ENCODE measurements around the gene ZG16. TPM values are rescaled to one million over a fixed set of nuclear protein-coding genes. Genes with fewer than 3 reads are reported as not detected.
A peak's percentile ranks its signal among the peaks of the same experiment; 100 is the strongest.

Gene ZG16
- total RNA-seq, 5 donors from 2014 or later (not counting 1 experiment from before 2014, with no cell fraction given) = 0.09 to 0.15 TPM; not detected in 3

DNA sequence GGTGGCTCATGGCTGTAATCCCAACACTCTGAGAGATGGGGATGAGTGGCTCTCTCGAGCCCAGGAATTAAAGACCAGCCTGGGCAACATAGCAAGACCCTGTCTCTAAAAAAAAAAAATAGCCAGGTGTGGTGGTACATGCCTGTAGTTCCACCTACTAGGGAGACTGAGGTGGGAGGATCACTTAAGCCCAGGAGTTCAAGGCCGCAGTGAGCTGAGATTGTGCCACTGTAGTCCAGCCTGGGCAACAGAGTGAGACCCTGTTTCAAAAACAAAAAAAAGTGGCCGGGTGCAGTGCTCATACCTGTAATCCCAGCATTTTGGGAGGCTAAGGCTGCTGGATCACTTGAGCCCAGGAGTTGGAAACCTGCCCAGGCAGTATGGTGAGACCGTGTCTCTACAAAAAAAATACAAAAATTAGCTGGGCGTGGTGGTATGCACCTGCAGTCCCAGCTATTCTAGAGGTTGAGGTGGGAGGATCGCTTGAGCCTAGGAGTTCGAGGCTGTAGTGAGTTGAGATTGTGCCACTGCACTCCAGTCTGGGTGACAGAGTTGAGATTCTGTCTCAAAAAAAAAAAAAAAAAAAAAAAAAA lies 35.3 kb upstream of the ZG16 start:
- POLR2A ChIA-PET = interaction anchor here (0.6 to 0.7 kb wide), 3 partner anchors 62 to 266 kb away, joined by 3 to 6 read pairs (median 3); no protein-coding TSS in a partner anchor
- Histone ChIP-seq H3K4me3 (ENCODE audit: control insufficient read depth in 1 of 2, extremely low read depth in 1 of 2, low read length in 1 of 2) (peak overlapping the region; percentile 80 to 94), H3K4me1 (ENCODE audit: control insufficient read depth in 1 of 2, extremely low read depth in 1 of 2, insufficient read depth in 2 of 2, low read length in 2 of 2) (peaks cover 63 to 86% of the 10 kb centered on the region in 2 experiments), H3K27ac (ENCODE audit: low read length) (peak overlapping the region; percentile 98), H3K36me3 (ENCODE audit: control insufficient read depth in 2 of 2, extremely low read depth in 1 of 2, insufficient read depth in 1 of 2, low read length in 1 of 2) (peaks cover 12 to 41% of the 10 kb centered on the region in 2 donors), H3K9me3 (no peaks in the 10 kb centered on the region), H3K27me3 (replicated peaks in 1 of 2; ENCODE audit: control insufficient read depth in 2 of 2, extremely low read depth in 1 of 2, insufficient read depth in 2 of 2, low read length in 1 of 2) (no peaks in the 10 kb centered on the region)
- Mint-ChIP-seq H3K4me1 (peaks cover 80 to 87% (median 86%) of the 10 kb centered on the region in 3 donors), H3K4me3 (peak overlapping the region; percentile 85 to 98 (median 98)), H3K36me3 (peaks cover 53% of the 10 kb centered on the region), H3K27ac (peak overlapping the region; percentile 92 to 94), H3K27me3 (peaks cover 0 to 2% of the 10 kb centered on the region in 2 donors), H3K9me3 (no peaks in the 10 kb centered on the region)
- DNase-seq = peak in 1 of 35 experiments; percentile 20
- CTCF ChIA-PET = interaction anchor here in 1 of 2 donors (0.7 kb wide), 1 partner anchor 18 kb away, joined by 4 read pairs; no protein-coding TSS in a partner anchor
- 83% methylated on average over 4 of the region's 7 CpGs for WGBS (ENCODE audit: insufficient coverage)
- no peak for ATAC-seq (replicated peaks in 1 of 4)

- Mint-ChIP-seq H3K27ac (peak overlapping the region; percentile 92 to 94), H3K27me3 (peaks cover 0 to 2% of the 10 kb centered on the region in 2 donors), H3K4me1 (peaks cover 77 to 84% (median 80%) of the 10 kb centered on the region in 3 donors), H3K9me3 (no peaks in the 10 kb centered on the region), H3K36me3 (peaks cover 55% of the 10 kb centered on the region), H3K4me3 (peak overlapping the region; percentile 85 to 98 (median 98))
- DNase-seq = no peak
- no peak for ATAC-seq (replicated peaks in 1 of 4)
- H3K9me3 ChIP-seq = no peaks in the 10 kb centered on the region
- no peaks in the 10 kb centered on the region for H3K27me3 ChIP-seq (replicated peaks in 1 of 2; ENCODE audit: control insufficient read depth in 2 of 2, extremely low read depth in 1 of 2, insufficient read depth in 2 of 2, low read length in 1 of 2)
- H3K4me3 ChIP-seq (ENCODE audit: control insufficient read depth in 1 of 2, extremely low read depth in 1 of 2, low read length in 1 of 2) = peak overlapping the region; percentile 80 to 94
- peaks cover 12 to 45% of the 10 kb centered on the region in 2 donors for H3K36me3 ChIP-seq (ENCODE audit: control insufficient read depth in 2 of 2, extremely low read depth in 1 of 2, insufficient read depth in 1 of 2, low read length in 1 of 2)
- H3K27ac ChIP-seq (ENCODE audit: low read length) = peak overlapping the region; percentile 98
- CTCF ChIA-PET = no interaction called here
- POLR2A ChIA-PET = interaction anchor here in 1 of 2 donors (0.6 kb wide), 1 partner anchor 62 kb away, joined by 3 read pairs; no protein-coding TSS in a partner anchor
- H3K4me1 ChIP-seq (ENCODE audit: control insufficient read depth in 1 of 2, extremely low read depth in 1 of 2, insufficient read depth in 2 of 2, low read length in 2 of 2) = peaks cover 61 to 86% of the 10 kb centered on the region in 2 experiments
- no CpG with 5 or more reads among the region's 5 CpGs for WGBS (ENCODE audit: insufficient coverage)
These were observed 34.6 kb upstream of the ZG16 start for GRCh38 chr16:29743475-29743826.

GRCh38 chr16:29743827-29744531 lies 34.1 kb upstream of the ZG16 start:
- POLR2A ChIA-PET = interaction anchor here in 1 of 2 donors (0.6 to 0.7 kb wide), 2 partner anchors 64 to 67 kb away, joined by 3 read pairs; no protein-coding TSS in a partner anchor
- Mint-ChIP-seq H3K27ac (peak overlapping the region; percentile 92 to 99), H3K9me3 (no peaks in the 10 kb centered on the region), H3K36me3 (peaks cover 60% of the 10 kb centered on the region), H3K27me3 (peaks cover 0 to 2% of the 10 kb centered on the region in 2 donors), H3K4me3 (peak overlapping the region; percentile 98 to 99 (median 98)), H3K4me1 (peaks cover 77 to 84% (median 78%) of the 10 kb centered on the region in 3 donors)
- Histone ChIP-seq H3K4me3 (ENCODE audit: control insufficient read depth in 1 of 2, extremely low read depth in 1 of 2, low read length in 1 of 2) (peak overlapping the region; percentile 80 to 94), H3K36me3 (ENCODE audit: control insufficient read depth in 2 of 2, extremely low read depth in 1 of 2, insufficient read depth in 1 of 2, low read length in 1 of 2) (peaks cover 12 to 49% of the 10 kb centered on the region in 2 donors), H3K4me1 (ENCODE audit: control insufficient read depth in 1 of 2, extremely low read depth in 1 of 2, insufficient read depth in 2 of 2, low read length in 2 of 2) (peaks cover 59 to 86% of the 10 kb centered on the region in 2 experiments), H3K27me3 (replicated peaks in 1 of 2; ENCODE audit: control insufficient read depth in 2 of 2, extremely low read depth in 1 of 2, insufficient read depth in 2 of 2, low read length in 1 of 2) (no peaks in the 10 kb centered on the region), H3K9me3 (no peaks in the 10 kb centered on the region), H3K27ac (ENCODE audit: low read length) (peak overlapping the region; percentile 98)
- DNase-seq (peak in 31 of 35 experiments; percentile 17 to 68 (median 42)), ATAC-seq (replicated peaks in 1 of 4) (peak in 3 of 4 experiments; percentile 6 to 13 (median 6))
- CTCF ChIA-PET = interaction anchor here in 1 of 2 donors (3.3 kb wide), 1 partner anchor 46 kb away, joined by 14 read pairs; the partner anchor contains the start of gene KIF22
- 32% methylated on average over 17 of the region's 21 CpGs for WGBS (ENCODE audit: insufficient coverage)

GRCh38 chr16:29744541-29745101 lies 33.4 kb upstream of the ZG16 start:
- H3K36me3 ChIP-seq (ENCODE audit: control insufficient read depth in 2 of 2, extremely low read depth in 1 of 2, insufficient read depth in 1 of 2, low read length in 1 of 2) = peaks cover 12 to 47% of the 10 kb centered on the region in 2 donors
- POLR2A ChIA-PET = interaction anchor here in 1 of 2 donors (0.6 to 0.7 kb wide), 2 partner anchors 63 to 67 kb away, joined by 3 read pairs; no protein-coding TSS in a partner anchor

GRCh38 chr16:29745121-29745852 lies 32.8 kb upstream of the ZG16 start:
- peak overlapping the region; percentile 98 to 99 for H3K27ac Mint-ChIP-seq
- Histone ChIP-seq H3K9me3 (no peaks in the 10 kb centered on the region), H3K4me1 (ENCODE audit: control insufficient read depth in 1 of 2, extremely low read depth in 1 of 2, insufficient read depth in 2 of 2, low read length in 2 of 2) (peaks cover 48 to 80% of the 10 kb centered on the region in 2 experiments), H3K4me3 (ENCODE audit: control insufficient read depth in 1 of 2, extremely low read depth in 1 of 2, low read length in 1 of 2) (peak overlapping the region; percentile 80 to 94), H3K36me3 (ENCODE audit: control insufficient read depth in 2 of 2, extremely low read depth in 1 of 2, insufficient read depth in 1 of 2, low read length in 1 of 2) (peaks cover 12 to 44% of the 10 kb centered on the region in 2 donors), H3K27ac (ENCODE audit: low read length) (peak overlapping the region; percentile 98), H3K27me3 (replicated peaks in 1 of 2; ENCODE audit: control insufficient read depth in 2 of 2, extremely low read depth in 1 of 2, insufficient read depth in 2 of 2, low read length in 1 of 2) (no peaks in the 10 kb centered on the region)
- ChIA-PET CTCF (interaction anchor here in 1 of 2 donors (0.6 to 3.3 kb wide), 4 partner anchors 44 to 71 kb away, joined by 5 to 15 read pairs (median 10); partner anchors contain the start of genes KIF22 and PAGR1), POLR2A (interaction anchor here in 1 of 2 donors (1.0 kb wide), 1 partner anchor 9 kb away, joined by 3 read pairs; no protein-coding TSS in a partner anchor)
- DNase-seq (peak in 33 of 35 experiments; percentile 25 to 70 (median 50)), ATAC-seq (replicated peaks in 1 of 4) (peak; percentile 47 to 71 (median 69))
- under 1% methylated on average over 13 of the region's 16 CpGs for WGBS (ENCODE audit: insufficient coverage)
- peak overlapping the region; percentile 98 to 99 (median 98) for H3K4me3 Mint-ChIP-seq
- H3K36me3 Mint-ChIP-seq = peaks cover 58% of the 10 kb centered on the region
- H3K9me3 Mint-ChIP-seq = no peaks in the 10 kb centered on the region
- peaks cover 70 to 76% (median 71%) of the 10 kb centered on the region in 3 donors for H3K4me1 Mint-ChIP-seq
- peaks cover 0 to 2% of the 10 kb centered on the region in 2 donors for H3K27me3 Mint-ChIP-seq

More at GRCh38 chr16:29744541-29745101, 33.4 kb upstream of the ZG16 start:
- DNase-seq (peak in 4 of 35 experiments; percentile 11 to 40 (median 14)), ATAC-seq (replicated peaks in 1 of 4) (no peak)
- H3K4me1 Mint-ChIP-seq = peaks cover 75 to 80% (median 77%) of the 10 kb centered on the region in 3 donors
- H3K36me3 Mint-ChIP-seq = peaks cover 62% of the 10 kb centered on the region
- Histone ChIP-seq H3K9me3 (no peaks in the 10 kb centered on the region), H3K4me1 (ENCODE audit: control insufficient read depth in 1 of 2, extremely low read depth in 1 of 2, insufficient read depth in 2 of 2, low read length in 2 of 2) (peaks cover 54 to 86% of the 10 kb centered on the region in 2 experiments), H3K27ac (ENCODE audit: low read length) (peak overlapping the region; percentile 98), H3K27me3 (replicated peaks in 1 of 2; ENCODE audit: control insufficient read depth in 2 of 2, extremely low read depth in 1 of 2, insufficient read depth in 2 of 2, low read length in 1 of 2) (no peaks in the 10 kb centered on the region), H3K4me3 (ENCODE audit: control insufficient read depth in 1 of 2, extremely low read depth in 1 of 2, low read length in 1 of 2) (peak overlapping the region; percentile 80 to 94)
- H3K9me3 Mint-ChIP-seq = no peaks in the 10 kb centered on the region
- H3K27ac Mint-ChIP-seq = peak overlapping the region; percentile 98 to 99
- H3K27me3 Mint-ChIP-seq = peaks cover 0 to 2% of the 10 kb centered on the region in 2 donors
- CTCF ChIA-PET = interaction anchor here in 1 of 2 donors (2.2 to 3.3 kb wide), 2 partner anchors 43 to 46 kb away, joined by 14 to 15 read pairs; partner anchors contain the start of gene KIF22
- H3K4me3 Mint-ChIP-seq = peak overlapping the region; percentile 98 to 99 (median 98)
- WGBS (ENCODE audit: insufficient coverage) = 26% methylated on average over 19 of the region's 20 CpGs
